Breast epithelium (tissue), 4 donors: ENCODE data around the gene CACNA2D4. TPM values are rescaled to one million over a fixed set of nuclear protein-coding genes. Genes with fewer than 3 reads are reported as not detected.

Experiments
- DNase-seq, 2 donors: peaks; one replicate each; pipeline ENCODE4 v3.0.0-alpha.2; 2019; ENCODE audit warnings: low spot score in 2 of 2
- H3K27ac ChIP-seq, 2 donors: fragments of 200-600 bp; sonication (generic) in 1 of 2; one replicate each; pipeline ENCODE4 v1.5.1; 2016 to 2019; ENCODE audit warnings: mild to moderate bottlenecking in 1 of 2
- H3K27me3 ChIP-seq, 2 donors: fragments of 200-600 bp; sonication (generic) in 1 of 2; one replicate each; pipeline versions ENCODE4 v1.5.1 to v1.6.0; 2017 to 2019; ENCODE audit warnings: control low read depth in 1 of 2, mild to moderate bottlenecking in 1 of 2
- H3K36me3 ChIP-seq: fragments of 200-600 bp; one replicate; pipeline ENCODE4 v1.5.1; 2019
- H3K4me1 ChIP-seq, 2 donors: fragments of 200-600 bp; sonication (generic); one replicate each; pipeline ENCODE4 v1.5.1; 2016 to 2019; ENCODE audit warnings: control low read depth in 1 of 2
- H3K4me3 ChIP-seq, 3 donors: fragments of 200-600 bp; sonication (generic); 1 replicate in 2 of 3; 2 replicates in 1 of 3; pipeline ENCODE4 v1.5.1; 2016 to 2019; ENCODE audit warnings: mild to moderate bottlenecking in 3 of 3, moderate library complexity in 2 of 3
- H3K9me3 ChIP-seq, 2 donors: fragments of 200-600 bp; sonication (generic) in 1 of 2; one replicate each; pipeline ENCODE4 v1.5.1; 2016 to 2019; ENCODE audit warnings: control low read depth in 1 of 2
- CTCF ChIP-seq, 3 donors: fragments of 450-650 bp; IDR thresholded peaks; one replicate each; pipeline ENCODE4 v1.5.1; 2016 to 2017; ENCODE audit warnings: antibody characterized with exemption in 3 of 3, mild to moderate bottlenecking in 3 of 3, moderate library complexity in 3 of 3
- POLR2A ChIP-seq: fragments of 450-650 bp; IDR thresholded peaks from one replicate; pipeline ENCODE4 v1.6.1; 2016; ENCODE audit warnings: antibody characterized with exemption, mild to moderate bottlenecking, moderate library complexity
- POLR2AphosphoS5 ChIP-seq, 3 donors: sonication (generic); formaldehyde crosslinking; IDR thresholded peaks; one replicate each; pipeline ENCODE4 v1.6.1; 2017; ENCODE audit warnings: antibody characterized with exemption in 3 of 3
- intact Hi-C: fragments of 100-400 bp; cut with DNase I; formaldehyde crosslinking; loops from one replicate; pipeline ENCODE4 v1.15.1; 2023; ENCODE audit warnings: low total_unique reads
- total RNA-seq, 3 donors: library from RNA; depleted of rRNA; stranded (reverse); fragments of >200 nt; gene quantifications; one replicate each; pipeline ENCODE4 v1.1.0, GENCODE V29; 2016

CACNA2D4 gene
- total RNA-seq, 3 donors from 2014 or later: 3.2 to 10.2 (median 3.3) TPM

DNA sequence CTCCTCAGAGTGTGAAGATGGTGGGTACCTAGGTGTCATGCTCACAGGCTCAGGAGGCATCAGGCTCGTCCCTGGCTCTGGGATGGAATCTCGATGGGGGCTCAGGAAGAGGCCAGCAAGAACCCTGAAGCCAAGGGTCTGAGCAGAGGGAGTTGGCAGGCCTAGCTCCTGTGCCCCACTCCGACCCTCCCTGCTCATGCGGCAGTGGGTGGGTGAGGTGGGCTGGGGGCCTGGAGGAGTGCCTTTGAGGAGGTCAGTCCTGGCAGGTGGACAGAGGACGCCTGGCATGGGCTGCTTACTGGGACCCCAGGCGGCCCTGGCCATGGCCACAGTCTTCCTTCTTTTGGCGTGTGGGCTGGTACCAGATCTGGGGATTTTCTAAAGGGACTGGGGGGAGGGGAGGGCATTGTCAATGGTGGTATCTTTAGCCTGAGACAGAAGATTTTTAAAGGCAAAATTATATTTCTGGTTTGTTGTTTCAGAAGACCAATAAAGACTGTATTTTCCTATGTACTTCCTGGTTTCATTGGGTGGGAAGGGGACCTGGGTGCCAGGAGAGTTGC is 82.1 kb downstream of the CACNA2D4 start:
- no peak overlapping the region for H3K4me3 ChIP-seq
- no peak for DNase-seq
- no peaks in the 10 kb centered on the region for H3K9me3 ChIP-seq
- H3K4me1 ChIP-seq: no peaks in the 10 kb centered on the region
- H3K36me3 ChIP-seq: no peaks in the 10 kb centered on the region
- TF ChIP-seq POLR2AphosphoS5 (IDR thresholded peaks at IDR 0.05) (no peak), CTCF (IDR thresholded peaks at IDR 0.05) (no peak), POLR2A (no peak)
- intact Hi-C loops: no loop called here
- H3K27me3 ChIP-seq: peaks cover 0 to 22% of the 10 kb centered on the region in 2 donors
- H3K27ac ChIP-seq: no peak overlapping the region

DNA sequence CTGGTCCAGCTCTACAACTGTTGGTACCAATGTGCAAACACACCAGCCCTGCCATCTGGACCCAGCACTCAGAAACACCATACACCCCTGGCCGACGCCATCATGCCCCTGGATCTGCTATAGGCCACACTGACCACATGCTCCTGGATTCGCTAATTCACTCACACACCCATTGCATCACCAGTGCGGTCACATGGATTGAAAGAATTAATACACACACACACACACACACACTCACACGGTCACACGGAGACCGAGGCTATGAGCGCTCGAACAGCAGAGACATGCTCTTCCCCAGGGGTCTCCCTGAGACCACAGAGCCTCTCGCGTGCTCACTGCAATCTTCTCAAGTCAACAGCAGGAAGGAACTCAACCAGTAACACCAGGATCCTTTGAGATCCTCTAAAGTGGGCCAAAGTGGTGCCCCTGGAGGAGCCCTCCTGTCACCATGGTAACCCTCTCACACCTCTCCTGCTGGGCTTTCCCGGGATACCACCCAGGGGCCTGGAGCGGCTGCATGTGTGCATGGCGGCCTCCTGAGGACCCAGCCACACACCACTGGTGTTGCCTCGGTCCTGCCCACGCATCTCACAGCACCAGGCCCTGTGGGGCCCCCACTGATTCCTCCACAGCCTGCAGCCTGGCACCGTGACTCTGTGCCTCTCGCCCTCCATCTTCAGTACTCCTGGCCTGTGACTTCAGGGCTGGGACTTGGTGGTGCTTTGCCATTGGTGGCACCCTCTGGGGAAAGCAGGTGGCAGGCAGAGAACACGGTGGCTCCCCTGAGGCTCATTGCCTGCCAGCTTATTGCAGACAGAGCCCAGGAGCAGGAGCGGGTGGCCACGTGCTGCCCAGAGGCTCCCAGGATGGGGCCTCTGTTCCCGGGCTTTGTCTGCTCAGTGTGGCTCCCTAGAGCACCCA is 83.0 kb downstream of the CACNA2D4 start:
- Histone ChIP-seq H3K27ac (no peak overlapping the region), H3K36me3 (no peaks in the 10 kb centered on the region), H3K27me3 (peaks cover 0 to 19% of the 10 kb centered on the region in 2 donors), H3K4me1 (peaks cover 0 to 4% of the 10 kb centered on the region in 2 donors), H3K9me3 (no peaks in the 10 kb centered on the region), H3K4me3 (no peak overlapping the region)
- intact Hi-C loops: no loop called here
- no peak for TF ChIP-seq POLR2AphosphoS5 (IDR thresholded peaks at IDR 0.05)
- no peak for TF ChIP-seq POLR2A
- TF ChIP-seq CTCF (IDR thresholded peaks at IDR 0.05): no peak
- DNase-seq: no peak

DNA sequence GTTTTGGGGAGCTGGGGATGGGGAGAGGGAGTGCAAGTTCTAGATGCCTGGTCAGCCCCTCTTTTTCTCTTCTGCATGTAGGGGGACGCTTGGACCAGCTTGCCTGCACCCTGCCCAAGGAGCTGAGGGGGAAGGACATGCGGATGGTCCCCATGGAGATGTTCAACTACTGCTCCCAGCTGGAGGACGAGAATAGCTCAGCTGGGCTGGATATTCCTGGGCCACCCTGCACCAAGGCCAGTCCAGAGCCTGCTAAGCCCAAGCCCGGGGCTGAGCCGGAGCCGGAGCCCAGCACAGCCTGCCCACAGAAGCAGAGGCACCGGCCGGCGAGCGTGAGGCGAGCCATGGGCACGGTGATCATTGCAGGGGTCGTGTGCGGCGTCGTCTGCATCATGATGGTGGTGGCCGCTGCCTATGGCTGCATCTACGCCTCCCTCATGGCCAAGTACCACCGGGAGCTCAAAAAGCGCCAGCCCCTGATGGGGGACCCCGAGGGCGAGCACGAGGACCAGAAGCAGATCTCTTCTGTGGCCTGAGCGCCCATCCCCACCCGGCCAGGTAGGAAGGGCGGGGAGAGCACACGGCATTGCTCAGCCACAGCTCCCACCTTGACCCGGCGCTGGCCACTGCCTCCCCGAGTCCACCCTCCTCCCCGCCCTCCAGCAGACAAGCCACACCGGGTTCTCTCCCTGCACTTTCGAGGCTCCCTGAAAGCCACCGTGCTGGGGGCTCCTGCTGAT is 84.1 kb downstream of the CACNA2D4 start:
- TF ChIP-seq POLR2AphosphoS5 (IDR thresholded peaks at IDR 0.05) (no peak), POLR2A (no peak), CTCF (IDR thresholded peaks at IDR 0.05) (no peak)
- peaks cover 0 to 19% of the 10 kb centered on the region in 2 donors for H3K27me3 ChIP-seq
- H3K4me3 ChIP-seq: no peak overlapping the region
- peaks cover 0 to 4% of the 10 kb centered on the region in 2 donors for H3K4me1 ChIP-seq
- H3K9me3 ChIP-seq: no peaks in the 10 kb centered on the region
- H3K27ac ChIP-seq: no peak overlapping the region
- H3K36me3 ChIP-seq: no peaks in the 10 kb centered on the region
- intact Hi-C loops: no loop called here
- no peak for DNase-seq

GRCh38 chr12:1833596-1834028 is 84.8 kb downstream of the CACNA2D4 start:
- Histone ChIP-seq H3K4me3 (no peak overlapping the region), H3K27ac (no peak overlapping the region), H3K9me3 (no peaks in the 10 kb centered on the region), H3K4me1 (peaks cover 0 to 4% of the 10 kb centered on the region in 2 donors), H3K36me3 (no peaks in the 10 kb centered on the region), H3K27me3 (peaks cover 0 to 21% of the 10 kb centered on the region in 2 donors)
- TF ChIP-seq POLR2AphosphoS5 (IDR thresholded peaks at IDR 0.05) (no peak), POLR2A (no peak), CTCF (IDR thresholded peaks at IDR 0.05) (no peak)
- no peak for DNase-seq
- intact Hi-C loops: no loop called here
